Trophoblast cell (in vitro differentiated cells and primary cell): Measurements from ENCODE around the gene SNX25.

Experiments used
- DNase-seq, 2 donors: peaks; one replicate each; pipeline ENCODE4 v3.0.0-alpha.2; 2016
- H2AFZ ChIP-seq: 2 replicates; pipeline ENCODE4 v1.6.1; 2013; ENCODE audit warnings: low read length, moderate library complexity, mild to moderate bottlenecking; ENCODE audit not compliant: insufficient read depth, poor library complexity
- H2AK5ac ChIP-seq: 2 replicates; pipeline ENCODE4 v1.6.1; 2013; ENCODE audit warnings: mild to moderate bottlenecking, low read length
- H2BK120ac ChIP-seq: 2 replicates; pipeline ENCODE4 v1.6.1; 2013; ENCODE audit warnings: low read length, mild to moderate bottlenecking, moderate library complexity; ENCODE audit not compliant: insufficient read depth, poor library complexity
- H2BK12ac ChIP-seq: 2 replicates; pipeline ENCODE4 v1.6.1; 2013; ENCODE audit warnings: mild to moderate bottlenecking, low read length, moderate library complexity
- H2BK5ac ChIP-seq: 2 replicates; pipeline ENCODE4 v1.6.1; 2013; ENCODE audit warnings: low read length, low read depth, moderate library complexity, mild to moderate bottlenecking; ENCODE audit not compliant: poor library complexity
- H3K14ac ChIP-seq: 2 replicates; pipeline ENCODE4 v1.6.1; 2013; ENCODE audit warnings: mild to moderate bottlenecking, low read length
- H3K18ac ChIP-seq: 2 replicates; pipeline ENCODE4 v1.6.1; 2013; ENCODE audit warnings: mild to moderate bottlenecking, low read length
- H3K23ac ChIP-seq: 2 replicates; pipeline ENCODE4 v1.6.1; 2013; ENCODE audit warnings: low read length
- H3K27ac ChIP-seq: 2 replicates; pipeline ENCODE4 v1.5.1; 2013; ENCODE audit warnings: low read depth, mild to moderate bottlenecking, inconsistent platforms, low read length, moderate library complexity
- H3K27me3 ChIP-seq: 2 replicates; pipeline ENCODE4 v1.6.1; 2013; ENCODE audit warnings: inconsistent platforms, mild to moderate bottlenecking, low read length, moderate library complexity; ENCODE audit not compliant: insufficient read depth
- H3K36me3 ChIP-seq, 2 experiments: 1 replicate in 1 of 2; 2 replicates in 1 of 2; pipeline ENCODE4 v1.6.1; 2013; ENCODE audit warnings: low read length in 2 of 2, mild to moderate bottlenecking in 2 of 2, moderate library complexity in 1 of 2; ENCODE audit not compliant: insufficient read depth in 2 of 2, control insufficient read depth in 1 of 2
- H3K4ac ChIP-seq: 2 replicates; pipeline ENCODE4 v1.6.1; 2013; ENCODE audit warnings: low read depth, mild to moderate bottlenecking, low read length, moderate library complexity
- H3K4me1 ChIP-seq, 2 experiments: 1 replicate in 1 of 2; 2 replicates in 1 of 2; pipeline ENCODE4 v1.6.1; 2013; ENCODE audit warnings: low read length in 2 of 2, mild to moderate bottlenecking in 2 of 2, moderate library complexity in 1 of 2; ENCODE audit not compliant: insufficient read depth in 2 of 2, control insufficient read depth in 1 of 2
- H3K4me2 ChIP-seq: 2 replicates; pipeline ENCODE4 v1.6.1; 2013; ENCODE audit warnings: inconsistent platforms, mild to moderate bottlenecking, low read length, moderate library complexity
- H3K4me3 ChIP-seq: 2 replicates; pipeline ENCODE4 v1.5.1; 2013; ENCODE audit warnings: mild to moderate bottlenecking, low read depth, low read length, inconsistent platforms
- H3K79me1 ChIP-seq: one replicate; pipeline ENCODE4 v1.6.1; 2013; ENCODE audit warnings: low read length
- H3K79me2 ChIP-seq: 2 replicates; pipeline ENCODE4 v1.6.1; 2013; ENCODE audit warnings: low read length, mild to moderate bottlenecking; ENCODE audit not compliant: control insufficient read depth, insufficient read depth, poor library complexity
- H3K9ac ChIP-seq: 2 replicates; pipeline ENCODE4 v1.6.1; 2013; ENCODE audit warnings: mild to moderate bottlenecking, low read length
- H3K9me3 ChIP-seq: 2 replicates; pipeline ENCODE4 v1.6.1; 2013; ENCODE audit warnings: low read depth, mild to moderate bottlenecking, control low read depth, inconsistent platforms, low read length; ENCODE audit not compliant: insufficient read depth
- H4K12ac ChIP-seq: 2 replicates; pipeline ENCODE4 v1.6.1; 2013; ENCODE audit warnings: low read depth, mild to moderate bottlenecking, low read length, moderate library complexity
- H4K8ac ChIP-seq: 2 replicates; pipeline ENCODE4 v1.6.1; 2013; ENCODE audit warnings: low read depth, mild to moderate bottlenecking, low read length, moderate library complexity
- H4K91ac ChIP-seq: one replicate; pipeline ENCODE4 v1.6.1; 2013; ENCODE audit warnings: low read depth, mild to moderate bottlenecking, low read length, moderate library complexity
- WGBS: extraction: QIAGEN DNeasy Blood & Tissue Kit; methylation state at CpG from one replicate; pipeline ENCODE4 v1.1.7; 2013; ENCODE audit warnings: missing lambda C conversion rate; ENCODE audit not compliant: insufficient read length, insufficient coverage; ENCODE audit errors: extremely low coverage; 5-methylcytosine and 5-hydroxymethylcytosine counted together

Gene SNX25

DNA sequence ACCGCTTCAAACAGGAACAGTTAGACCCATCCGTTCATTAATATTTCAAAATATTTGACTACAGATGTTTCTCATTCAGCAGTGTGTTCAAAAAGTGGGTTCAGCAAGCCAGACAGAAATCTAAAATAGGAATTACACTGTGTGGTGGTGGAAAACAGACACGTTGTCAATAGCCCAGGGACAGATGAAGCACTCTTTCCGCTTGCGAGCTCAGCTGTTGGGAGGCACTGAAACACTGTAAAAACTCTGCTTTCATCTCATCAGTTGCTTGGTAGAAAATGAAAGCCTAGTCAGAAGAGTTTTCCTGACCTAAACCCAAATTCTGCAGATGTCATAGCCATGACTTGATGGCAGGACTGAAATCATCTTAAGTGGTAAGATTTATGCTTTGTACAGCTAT lies 147.8 kb downstream of the SNX25 start:
- Histone ChIP-seq H3K4me3 (no peak overlapping the region), H2BK12ac (no peak overlapping the region), H3K18ac (no peak overlapping the region), H3K9me3 (peaks cover 1% of the 10 kb centered on the region), H4K12ac (no peak overlapping the region), H3K9ac (no peak overlapping the region), H2AFZ (no peak overlapping the region), H3K79me1 (no peaks in the 10 kb centered on the region), H3K4ac (no peak overlapping the region), H3K14ac (no peak overlapping the region), H2BK5ac (no peak overlapping the region), H3K4me1 (peaks cover 0 to 5% of the 10 kb centered on the region in 2 experiments), H3K27me3 (no peaks in the 10 kb centered on the region), H4K8ac (no peak overlapping the region), H3K27ac (peak overlapping the region; percentile 3), H2AK5ac (no peak overlapping the region), H4K91ac (no peak overlapping the region), H3K36me3 (peaks cover 3 to 7% of the 10 kb centered on the region in 2 experiments), H3K23ac (no peak overlapping the region), H2BK120ac (no peak overlapping the region), H3K79me2 (no peaks in the 10 kb centered on the region), H3K4me2 (no peak overlapping the region)
- peak in 1 of 2 donors; percentile 47 for DNase-seq
- WGBS = no CpG with 5 or more reads among the region's 5 CpGs

DNA sequence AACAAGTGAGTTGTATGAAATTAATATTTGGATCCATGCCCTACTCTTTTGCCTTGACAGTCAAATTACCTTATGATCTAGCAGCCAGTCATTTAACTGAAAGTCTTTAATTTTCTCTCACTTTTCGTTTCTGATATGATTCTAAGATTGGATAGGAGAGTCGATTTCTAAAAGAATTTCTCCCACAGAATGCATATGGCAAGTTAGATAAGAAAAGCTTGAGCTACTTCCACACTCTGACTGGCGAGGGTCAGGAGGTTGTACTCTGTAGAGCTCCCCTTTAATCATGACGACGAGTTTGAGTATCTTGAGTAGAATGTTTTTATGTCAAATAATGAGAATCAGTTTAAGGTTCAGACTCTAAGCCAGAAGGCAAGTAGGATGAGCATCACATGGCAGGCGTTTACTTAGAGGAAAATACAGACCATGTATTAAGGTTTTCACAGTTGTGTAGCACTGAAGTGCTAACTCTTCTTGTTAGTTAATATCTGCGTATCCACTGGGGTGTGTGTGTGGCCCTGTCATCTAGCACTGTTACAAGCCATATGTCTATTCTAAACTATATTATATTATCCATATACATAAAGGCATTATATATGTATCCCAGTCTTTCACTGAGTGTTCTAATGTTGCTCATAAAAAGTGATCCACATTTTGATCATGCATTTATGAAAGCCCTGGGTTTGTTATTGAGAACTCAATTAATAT lies 148.5 kb downstream of the SNX25 start:
- Histone ChIP-seq H3K27me3 (no peaks in the 10 kb centered on the region), H3K14ac (no peak overlapping the region), H3K18ac (no peak overlapping the region), H3K4me2 (no peak overlapping the region), H3K79me2 (no peaks in the 10 kb centered on the region), H3K4me3 (no peak overlapping the region), H3K23ac (no peak overlapping the region), H2BK5ac (no peak overlapping the region), H2BK12ac (no peak overlapping the region), H2AFZ (no peak overlapping the region), H2BK120ac (no peak overlapping the region), H3K9ac (no peak overlapping the region), H3K4me1 (peaks cover 0 to 5% of the 10 kb centered on the region in 2 experiments), H3K4ac (no peak overlapping the region), H3K9me3 (no peaks in the 10 kb centered on the region), H3K36me3 (peaks cover 2 to 3% of the 10 kb centered on the region in 2 experiments), H3K27ac (no peak overlapping the region), H4K91ac (no peak overlapping the region), H4K8ac (no peak overlapping the region), H4K12ac (no peak overlapping the region), H2AK5ac (no peak overlapping the region), H3K79me1 (no peaks in the 10 kb centered on the region)
- WGBS = no CpG with 5 or more reads among the region's 7 CpGs
- no peak for DNase-seq

DNA sequence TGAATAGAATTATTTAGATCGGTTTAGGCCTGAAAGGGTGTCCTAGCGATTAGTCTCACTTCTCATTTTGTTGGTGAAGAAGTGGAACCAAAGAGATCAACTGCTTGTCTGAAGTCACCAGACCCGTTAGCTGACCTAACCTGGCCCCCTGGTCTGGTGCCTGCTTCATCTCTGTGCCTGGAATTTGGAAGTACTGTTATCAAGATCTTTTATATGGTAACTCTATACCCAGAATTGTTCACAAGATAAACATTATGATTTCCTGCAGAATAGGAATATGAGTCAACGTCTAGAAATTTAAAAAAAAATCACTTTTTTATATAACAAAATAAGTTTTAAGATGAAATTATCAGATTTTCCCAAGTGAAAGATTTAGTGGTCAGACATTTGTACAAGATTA lies 149.1 kb downstream of the SNX25 start:
- no peaks in the 10 kb centered on the region for H3K9me3 ChIP-seq
- no peak overlapping the region for H4K12ac ChIP-seq
- H2BK120ac ChIP-seq = no peak overlapping the region
- H2BK5ac ChIP-seq = no peak overlapping the region
- no peak overlapping the region for H2BK12ac ChIP-seq
- no peak overlapping the region for H3K27ac ChIP-seq
- peaks cover 0 to 5% of the 10 kb centered on the region in 2 experiments for H3K4me1 ChIP-seq
- no peak overlapping the region for H3K14ac ChIP-seq
- H3K4me3 ChIP-seq = no peak overlapping the region
- H3K36me3 ChIP-seq = peaks cover 2 to 3% of the 10 kb centered on the region in 2 experiments
- H3K9ac ChIP-seq = no peak overlapping the region
- H3K27me3 ChIP-seq = no peaks in the 10 kb centered on the region
- no peak overlapping the region for H3K18ac ChIP-seq
- H3K79me1 ChIP-seq = no peaks in the 10 kb centered on the region
- H3K23ac ChIP-seq = no peak overlapping the region
- no peaks in the 10 kb centered on the region for H3K79me2 ChIP-seq
- no peak overlapping the region for H2AFZ ChIP-seq
- no peak overlapping the region for H3K4me2 ChIP-seq
- no CpG with 5 or more reads among the region's 4 CpGs for WGBS
- H4K91ac ChIP-seq = no peak overlapping the region
- DNase-seq = peak; percentile 28 to 29
- no peak overlapping the region for H3K4ac ChIP-seq
- no peak overlapping the region for H4K8ac ChIP-seq
- no peak overlapping the region for H2AK5ac ChIP-seq

DNA sequence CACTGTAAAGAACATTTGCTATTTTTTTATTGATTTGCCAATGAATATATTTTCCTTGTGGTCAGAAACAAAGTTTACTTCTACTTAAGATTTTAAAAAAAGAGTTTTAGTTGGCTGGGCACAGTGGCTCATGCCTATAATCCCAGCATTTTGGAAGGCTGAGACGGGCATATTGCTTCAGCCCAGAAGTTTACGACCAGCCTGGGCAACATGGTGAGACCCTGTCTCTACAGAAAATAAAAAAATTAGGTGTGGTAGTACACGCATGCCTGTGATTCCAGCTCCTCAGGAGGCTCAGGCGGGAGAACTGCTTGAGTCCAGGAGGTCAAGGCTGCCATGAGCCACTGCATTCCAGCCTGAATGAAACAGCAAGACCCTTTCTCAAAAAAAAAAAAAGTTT lies 149.6 kb downstream of the SNX25 start:
- no peak overlapping the region for H2AK5ac ChIP-seq

More for the DNA sequence above, 149.6 kb downstream of the SNX25 start:
- Histone ChIP-seq H3K4me3 (no peak overlapping the region), H3K36me3 (peaks cover 2 to 3% of the 10 kb centered on the region in 2 experiments), H3K9ac (no peak overlapping the region), H3K4me2 (no peak overlapping the region), H3K14ac (no peak overlapping the region), H3K4ac (no peak overlapping the region), H3K27ac (no peak overlapping the region), H3K9me3 (no peaks in the 10 kb centered on the region), H4K8ac (no peak overlapping the region), H3K18ac (no peak overlapping the region), H2BK5ac (no peak overlapping the region), H2BK12ac (no peak overlapping the region), H3K4me1 (peaks cover 0 to 5% of the 10 kb centered on the region in 2 experiments), H4K91ac (no peak overlapping the region), H3K23ac (no peak overlapping the region), H2BK120ac (no peak overlapping the region), H3K79me1 (no peaks in the 10 kb centered on the region), H2AFZ (no peak overlapping the region), H3K27me3 (no peaks in the 10 kb centered on the region), H4K12ac (no peak overlapping the region), H3K79me2 (no peaks in the 10 kb centered on the region)
- no CpG with 5 or more reads among the region's 4 CpGs for WGBS
- DNase-seq = peak in 1 of 2 donors; percentile 33
